Forelimb muscle (tissue), 1 donor: ENCODE data around the gene PPM1B. TPM values are rescaled to one million over a fixed set of nuclear protein-coding genes. Genes with fewer than 3 reads are reported as not detected.
"Not testable (repeated sequence)": the region's sequence is repeated elsewhere in the genome, so short reads cannot be mapped to it uniquely, and the experiment has no call there.

ENCODE experiments used
- DNase-seq: peaks from one replicate; pipeline ENCODE4 v3.0.0-alpha.2; 2013; ENCODE audit warnings: low read depth
- polyA plus RNA-seq: library from polyadenylated mRNA; unstranded; fragments of 120-200 nt; gene quantifications from one replicate; pipeline ENCODE4 v1.2.1, GENCODE V29; 2013; ENCODE audit not compliant: insufficient read length

The PPM1B gene
- polyA plus RNA-seq, 1 donor = 31.1 TPM

- no peak for DNase-seq
Observed at GRCh38 chr2:44163777-44164176, 4.9 kb upstream of the PPM1B start.

- no peak for DNase-seq
Observed at GRCh38 chr2:44164617-44165016, 4.1 kb upstream of the PPM1B start.

- no peak for DNase-seq
Observed at GRCh38 chr2:44166096-44166495, 2.6 kb upstream of the PPM1B start.

GRCh38 chr2:44167311-44167907 is 1.3 kb upstream of the PPM1B start:
- no peak for DNase-seq

- peak; percentile 98 for DNase-seq
Observed at GRCh38 chr2:44167908-44168680, 581 bp upstream of the PPM1B start.

- DNase-seq = no peak
Observed at GRCh38 chr2:44169155-44169898, 652 bp downstream of the PPM1B start.

GRCh38 chr2:44170311-44170717 is 1.6 kb downstream of the PPM1B start:
- no peak for DNase-seq

GRCh38 chr2:44171018-44171417 is 2.3 kb downstream of the PPM1B start:
- DNase-seq = no peak

- DNase-seq = not testable (repeated sequence)
Observed at GRCh38 chr2:44171442-44171841, 2.8 kb downstream of the PPM1B start.

GRCh38 chr2:44172576-44172975 is 3.9 kb downstream of the PPM1B start:
- no peak for DNase-seq

GRCh38 chr2:44178950-44179349 is 10.3 kb downstream of the PPM1B start:
- DNase-seq = no peak

GRCh38 chr2:44181648-44182047 is 13.0 kb downstream of the PPM1B start:
- no peak for DNase-seq

- DNase-seq = no peak
Observed at GRCh38 chr2:44184106-44184505, 15.4 kb downstream of the PPM1B start.

- DNase-seq = no peak
Observed at GRCh38 chr2:44186810-44187209, 18.1 kb downstream of the PPM1B start.

GRCh38 chr2:44187251-44187650 is 18.6 kb downstream of the PPM1B start:
- no peak for DNase-seq

GRCh38 chr2:44188696-44189095 is 20.0 kb downstream of the PPM1B start:
- DNase-seq = no peak

- no peak for DNase-seq
Observed at GRCh38 chr2:44189104-44189503, 20.4 kb downstream of the PPM1B start.

- no peak for DNase-seq
Observed at GRCh38 chr2:44190526-44190925, 21.9 kb downstream of the PPM1B start.

- DNase-seq = no peak
Observed at GRCh38 chr2:44191739-44192138, 23.1 kb downstream of the PPM1B start.

- DNase-seq = no peak
Observed at GRCh38 chr2:44192646-44193045, 24.0 kb downstream of the PPM1B start.

- DNase-seq = no peak
Observed at GRCh38 chr2:44195714-44196113, 27.0 kb downstream of the PPM1B start.

GRCh38 chr2:44197816-44198215 is 29.1 kb downstream of the PPM1B start:
- no peak for DNase-seq

GRCh38 chr2:44200011-44200410 is 31.3 kb downstream of the PPM1B start:
- no peak for DNase-seq
